Panc1 (cell line): Measurements from ENCODE around the gene TGM6. TPM values are rescaled to one million over a fixed set of nuclear protein-coding genes. Genes with fewer than 3 reads are reported as not detected.

Source experiments
- ATAC-seq: fragments of 200-7000 bp; cut with Tn5 transposase; 2 replicates; pipeline ENCODE4 v1.9.1; 2020; ENCODE audit warnings: mild to moderate bottlenecking, moderate library complexity
- BruUV-seq: library from RNA; stranded (reverse); fragments of 400-500 nt; replicated peaks from 2 replicates; lab custom pipeline; 2021; lab: Mats Ljungman, UMichigan
- CTCF ChIA-PET: fragments of 300-600 bp; sonication (Branson Sonifier 250); formaldehyde crosslinking; loops from one replicate; lab custom pipeline; 2022; ENCODE audit warnings: antibody characterized with exemption; lab: Charles Lee
- POLR2A ChIA-PET: fragments of 300-600 bp; sonication (Branson Sonifier 250); formaldehyde crosslinking; loops from one replicate; lab custom pipeline; 2022; ENCODE audit warnings: antibody characterized with exemption; lab: Charles Lee
- DNase-seq: peaks from one replicate; pipeline ENCODE4 v3.0.0-alpha.2; 2010; ENCODE audit warnings: low read depth, low spot score
- H3K27ac ChIP-seq: 2 replicates; pipeline ENCODE4 v1.5.1; 2011; ENCODE audit warnings: mild to moderate bottlenecking, low read length, inconsistent platforms
- H3K27me3 ChIP-seq: fragments of 200-500 bp; sonication (Bioruptor generic); 2 replicates; pipeline ENCODE4 v1.6.0; 2014; ENCODE audit warnings: low read length, inconsistent platforms; ENCODE audit not compliant: control insufficient read depth, insufficient read depth
- H3K36me3 ChIP-seq: fragments of 200-500 bp; sonication (Bioruptor generic); 2 replicates; pipeline ENCODE4 v1.5.1; 2014; ENCODE audit warnings: inconsistent platforms, mild to moderate bottlenecking, low read length, moderate library complexity; ENCODE audit not compliant: control insufficient read depth, insufficient read depth
- H3K4me1 ChIP-seq: 2 replicates; pipeline ENCODE4 v1.5.1; 2011; ENCODE audit warnings: inconsistent platforms, mild to moderate bottlenecking, low read length, moderate library complexity; ENCODE audit not compliant: control insufficient read depth, insufficient read depth
- H3K4me3 ChIP-seq, 2 experiments: 2 replicates each; pipeline ENCODE4 v1.5.1; 2011 to 2012; ENCODE audit warnings: low read depth in 2 of 2, low read length in 2 of 2, mild to moderate bottlenecking in 2 of 2, inconsistent platforms in 1 of 2, moderate library complexity in 1 of 2
- H3K9me3 ChIP-seq: fragments of 200-500 bp; sonication (Bioruptor generic); 2 replicates; pipeline ENCODE4 v1.5.1; 2014; ENCODE audit warnings: low read depth, mild to moderate bottlenecking, inconsistent platforms, low read length, moderate library complexity; ENCODE audit not compliant: control insufficient read depth, insufficient read depth
- POLR2AphosphoS5 ChIP-seq: IDR thresholded peaks from 2 replicates; pipeline ENCODE4 v1.6.1; 2012; ENCODE audit warnings: mild to moderate bottlenecking, low read depth, low read length, moderate library complexity
- SIN3A ChIP-seq: IDR thresholded peaks from 2 replicates; pipeline ENCODE4 v1.6.1; 2012; ENCODE audit warnings: low read depth, mild to moderate bottlenecking, low read length, moderate library complexity, borderline replicate concordance; ENCODE audit not compliant: insufficient read depth
- TCF7L2 ChIP-seq: IDR thresholded peaks from 2 replicates; pipeline ENCODE4 v1.6.1; 2011; ENCODE audit warnings: mild to moderate bottlenecking, low read depth, low read length, inconsistent platforms
- in situ Hi-C: cut with HindIII; loops from 2 replicates; pipeline ENCODE4 v1.10.0; 2016; ENCODE audit warnings: low sequenced_read_pairs, low pct_unique_long_range_greater_than_20kb
- intact Hi-C: fragments of 100-400 bp; cut with micrococcal nuclease; formaldehyde crosslinking; loops from one replicate; pipeline ENCODE4 v1.10.0; 2022; ENCODE audit not compliant: unreplicated experiment
- total RNA-seq: library from RNA; stranded (reverse); gene quantifications from one replicate; pipeline ENCODE4 v1.2.1, GENCODE V29; 2021; ENCODE audit not compliant: unreplicated experiment
- TF ChIP-seq, protein P1 (sequence below): fragments of 450-650 bp; IDR thresholded peaks from 2 replicates; pipeline ENCODE4 v1.5.1; 2017; ENCODE audit warnings: mild to moderate bottlenecking
- TF ChIP-seq, protein P2 (sequence below), 2 experiments: IDR thresholded peaks; 2 replicates each; pipeline ENCODE4 v1.6.1; 2011 to 2012; ENCODE audit warnings: low read depth in 2 of 2, control low read depth in 1 of 2, low read length in 1 of 2, mild to moderate bottlenecking in 1 of 2, moderate library complexity in 1 of 2; ENCODE audit not compliant: insufficient read depth in 1 of 2

The TGM6 gene
- total RNA-seq, 1 experiment from 2014 or later: not detected

DNA sequence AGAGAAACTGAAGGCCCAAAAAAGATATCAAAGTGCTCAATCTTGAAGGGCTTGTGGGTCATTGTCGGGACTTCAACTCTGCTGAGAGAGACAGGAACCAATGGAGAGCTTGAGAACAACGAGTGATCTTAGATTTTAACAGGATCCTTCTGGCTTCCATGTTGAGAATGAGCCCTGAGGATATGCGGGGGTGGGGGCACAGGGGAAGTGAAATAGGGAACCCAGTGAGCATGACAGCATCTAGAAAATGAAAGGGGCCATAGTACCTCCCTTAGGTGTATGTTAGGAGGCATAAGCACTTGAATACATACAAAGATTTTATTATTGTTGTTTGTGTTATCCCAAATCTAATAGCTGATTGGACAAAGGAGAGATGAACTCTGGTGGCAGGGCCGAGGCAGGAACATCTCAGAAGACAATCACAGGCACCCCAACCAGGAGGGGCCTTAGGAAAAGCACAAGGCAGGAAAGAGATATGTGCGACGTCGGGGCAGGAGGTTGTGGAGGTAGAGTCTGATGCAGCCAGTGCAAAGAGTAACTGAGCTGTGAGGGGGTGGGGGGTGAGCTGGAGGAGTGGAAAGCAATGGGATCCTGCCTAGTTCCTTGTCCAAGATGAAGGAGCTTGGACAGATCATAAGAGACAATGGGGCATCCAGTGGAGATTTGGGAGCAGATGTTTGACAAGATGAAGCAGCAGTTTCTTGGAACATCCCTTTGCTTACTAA is 10.4 kb downstream of the TGM6 start:
- CTCF ChIA-PET: no interaction called here
- TF ChIP-seq, protein P1, sequence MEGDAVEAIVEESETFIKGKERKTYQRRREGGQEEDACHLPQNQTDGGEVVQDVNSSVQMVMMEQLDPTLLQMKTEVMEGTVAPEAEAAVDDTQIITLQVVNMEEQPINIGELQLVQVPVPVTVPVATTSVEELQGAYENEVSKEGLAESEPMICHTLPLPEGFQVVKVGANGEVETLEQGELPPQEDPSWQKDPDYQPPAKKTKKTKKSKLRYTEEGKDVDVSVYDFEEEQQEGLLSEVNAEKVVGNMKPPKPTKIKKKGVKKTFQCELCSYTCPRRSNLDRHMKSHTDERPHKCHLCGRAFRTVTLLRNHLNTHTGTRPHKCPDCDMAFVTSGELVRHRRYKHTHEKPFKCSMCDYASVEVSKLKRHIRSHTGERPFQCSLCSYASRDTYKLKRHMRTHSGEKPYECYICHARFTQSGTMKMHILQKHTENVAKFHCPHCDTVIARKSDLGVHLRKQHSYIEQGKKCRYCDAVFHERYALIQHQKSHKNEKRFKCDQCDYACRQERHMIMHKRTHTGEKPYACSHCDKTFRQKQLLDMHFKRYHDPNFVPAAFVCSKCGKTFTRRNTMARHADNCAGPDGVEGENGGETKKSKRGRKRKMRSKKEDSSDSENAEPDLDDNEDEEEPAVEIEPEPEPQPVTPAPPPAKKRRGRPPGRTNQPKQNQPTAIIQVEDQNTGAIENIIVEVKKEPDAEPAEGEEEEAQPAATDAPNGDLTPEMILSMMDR: no peak
- TF ChIP-seq, protein P2, sequence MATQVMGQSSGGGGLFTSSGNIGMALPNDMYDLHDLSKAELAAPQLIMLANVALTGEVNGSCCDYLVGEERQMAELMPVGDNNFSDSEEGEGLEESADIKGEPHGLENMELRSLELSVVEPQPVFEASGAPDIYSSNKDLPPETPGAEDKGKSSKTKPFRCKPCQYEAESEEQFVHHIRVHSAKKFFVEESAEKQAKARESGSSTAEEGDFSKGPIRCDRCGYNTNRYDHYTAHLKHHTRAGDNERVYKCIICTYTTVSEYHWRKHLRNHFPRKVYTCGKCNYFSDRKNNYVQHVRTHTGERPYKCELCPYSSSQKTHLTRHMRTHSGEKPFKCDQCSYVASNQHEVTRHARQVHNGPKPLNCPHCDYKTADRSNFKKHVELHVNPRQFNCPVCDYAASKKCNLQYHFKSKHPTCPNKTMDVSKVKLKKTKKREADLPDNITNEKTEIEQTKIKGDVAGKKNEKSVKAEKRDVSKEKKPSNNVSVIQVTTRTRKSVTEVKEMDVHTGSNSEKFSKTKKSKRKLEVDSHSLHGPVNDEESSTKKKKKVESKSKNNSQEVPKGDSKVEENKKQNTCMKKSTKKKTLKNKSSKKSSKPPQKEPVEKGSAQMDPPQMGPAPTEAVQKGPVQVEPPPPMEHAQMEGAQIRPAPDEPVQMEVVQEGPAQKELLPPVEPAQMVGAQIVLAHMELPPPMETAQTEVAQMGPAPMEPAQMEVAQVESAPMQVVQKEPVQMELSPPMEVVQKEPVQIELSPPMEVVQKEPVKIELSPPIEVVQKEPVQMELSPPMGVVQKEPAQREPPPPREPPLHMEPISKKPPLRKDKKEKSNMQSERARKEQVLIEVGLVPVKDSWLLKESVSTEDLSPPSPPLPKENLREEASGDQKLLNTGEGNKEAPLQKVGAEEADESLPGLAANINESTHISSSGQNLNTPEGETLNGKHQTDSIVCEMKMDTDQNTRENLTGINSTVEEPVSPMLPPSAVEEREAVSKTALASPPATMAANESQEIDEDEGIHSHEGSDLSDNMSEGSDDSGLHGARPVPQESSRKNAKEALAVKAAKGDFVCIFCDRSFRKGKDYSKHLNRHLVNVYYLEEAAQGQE (IDR thresholded peaks at IDR 0.05; ENCODE audit: insufficient read depth in 1 of 2, low read depth in 2 of 2, low read length in 1 of 2): no peak
- TF ChIP-seq POLR2AphosphoS5 (no peak), SIN3A (no peak), TCF7L2 (no peak)
- H3K4me1 ChIP-seq: no peaks in the 10 kb centered on the region
- intact Hi-C loops (no loop called here), in situ Hi-C loops (no loop called here)
- no peak overlapping the region for H3K27ac ChIP-seq
- 0 out of 2 replicates have a peak, but pooled peaks cover 2% of the 10 kb centered on the region for H3K27me3 ChIP-seq
- BruUV-seq: no TSS peak
- DNase-seq (no peak), ATAC-seq (no peak)
- no peaks in the 10 kb centered on the region for H3K9me3 ChIP-seq
- H3K36me3 ChIP-seq: no peaks in the 10 kb centered on the region
- POLR2A ChIA-PET: no interaction called here
- H3K4me3 ChIP-seq: no peak overlapping the region

DNA sequence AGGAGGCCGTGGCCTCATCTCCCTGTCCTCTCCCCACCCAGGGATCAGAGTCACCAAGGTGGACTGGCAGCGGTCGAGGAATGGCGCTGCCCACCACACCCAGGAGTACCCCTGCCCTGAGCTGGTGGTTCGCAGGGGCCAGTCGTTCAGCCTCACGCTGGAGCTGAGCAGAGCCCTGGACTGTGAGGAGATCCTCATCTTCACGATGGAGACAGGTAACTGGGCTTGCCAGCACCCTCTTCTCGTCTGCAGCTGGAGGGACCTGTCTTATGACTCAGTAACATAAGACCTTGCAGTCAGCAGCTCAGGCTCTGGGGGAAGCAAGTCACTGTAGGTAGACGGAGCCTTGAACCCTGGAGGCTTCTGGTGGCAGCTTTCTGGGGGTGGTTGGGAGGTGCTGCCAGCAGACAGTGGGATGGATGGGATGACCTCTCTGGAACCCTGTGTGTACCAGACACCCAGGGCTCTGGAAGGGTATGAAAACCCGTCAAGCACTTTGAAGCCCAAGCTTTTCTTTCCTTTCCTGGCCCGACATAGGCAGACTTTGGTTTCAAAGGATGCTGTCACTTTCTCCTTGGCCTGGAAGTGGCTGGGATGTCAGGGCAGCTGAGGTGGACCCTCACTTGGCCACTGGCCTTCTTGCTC is 13.8 kb downstream of the TGM6 start:
- TF ChIP-seq, protein P2 (IDR thresholded peaks at IDR 0.05; ENCODE audit: insufficient read depth in 1 of 2, low read depth in 2 of 2, low read length in 1 of 2): no peak
- no peak for TF ChIP-seq TCF7L2
- no peaks in the 10 kb centered on the region for H3K9me3 ChIP-seq
- ATAC-seq: no peak
- DNase-seq: no peak
- no peak overlapping the region for H3K4me3 ChIP-seq
- ChIA-PET CTCF (no interaction called here), POLR2A (no interaction called here)
- H3K4me1 ChIP-seq: no peaks in the 10 kb centered on the region
- in situ Hi-C loops (no loop called here), intact Hi-C loops (no loop called here)
- BruUV-seq: no TSS peak
- 0 out of 2 replicates have a peak, but pooled peaks cover 2% of the 10 kb centered on the region for H3K27me3 ChIP-seq
- H3K36me3 ChIP-seq: no peaks in the 10 kb centered on the region
- H3K27ac ChIP-seq: no peak overlapping the region
